Measurements from ENCODE around the gene FOXG1.

Gene FOXG1

DNA sequence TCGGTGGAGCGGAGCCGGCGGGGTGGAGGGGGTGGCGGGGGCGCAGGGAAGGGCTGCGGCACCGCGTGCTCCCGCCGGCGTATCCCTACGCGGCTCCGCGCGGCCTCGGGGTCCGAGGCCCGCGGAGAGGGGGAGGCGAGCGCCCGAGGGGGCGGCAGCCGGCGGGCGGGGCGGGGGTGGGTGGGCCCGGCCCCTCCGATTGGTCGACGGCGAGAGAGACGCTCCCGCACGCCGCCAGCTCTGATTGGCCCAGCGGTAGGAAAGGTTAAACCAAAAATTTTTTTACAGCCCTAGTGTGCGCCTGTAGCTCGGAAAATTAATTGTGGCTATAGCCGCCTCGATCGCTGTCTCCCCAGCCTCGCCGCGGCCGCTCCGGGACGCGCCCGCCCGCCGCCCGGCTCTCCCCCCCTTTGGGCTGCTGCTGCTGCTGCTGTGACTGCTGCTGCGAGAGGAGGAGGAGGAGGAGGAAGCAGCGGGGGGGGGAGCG lies at the start of gene FOXG1:
Gene FOXG1 (plus strand): TSS at position 319 of the 487 bp plus-strand sequence. CDS start 493 bp downstream, outside the sequence.
- DNase-seq = peak; percentile 73 to 83

DNA sequence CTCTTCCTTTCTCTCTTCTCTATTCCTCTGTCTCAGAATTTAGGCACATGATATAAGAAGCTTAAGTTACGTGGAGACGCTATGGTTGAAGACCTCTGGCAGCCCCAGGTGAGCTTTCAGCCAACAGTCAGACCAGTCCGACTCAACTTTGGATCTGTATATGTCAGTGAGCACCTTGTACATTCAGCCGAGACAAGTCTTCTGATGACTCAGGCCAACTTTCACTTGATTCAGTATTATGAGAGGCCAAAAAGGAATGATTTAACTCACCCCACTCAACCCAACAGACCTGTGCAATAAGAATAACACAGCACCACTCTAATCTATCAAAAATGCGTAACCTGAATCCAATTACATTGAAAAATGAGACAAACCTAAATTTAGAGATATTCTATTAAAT lies 47.5 kb upstream of the FOXG1 start:
- DNase-seq = no peak

GRCh38 chr14:28731358-28731757 lies 35.2 kb upstream of the FOXG1 start:
- DNase-seq = no peak

DNA sequence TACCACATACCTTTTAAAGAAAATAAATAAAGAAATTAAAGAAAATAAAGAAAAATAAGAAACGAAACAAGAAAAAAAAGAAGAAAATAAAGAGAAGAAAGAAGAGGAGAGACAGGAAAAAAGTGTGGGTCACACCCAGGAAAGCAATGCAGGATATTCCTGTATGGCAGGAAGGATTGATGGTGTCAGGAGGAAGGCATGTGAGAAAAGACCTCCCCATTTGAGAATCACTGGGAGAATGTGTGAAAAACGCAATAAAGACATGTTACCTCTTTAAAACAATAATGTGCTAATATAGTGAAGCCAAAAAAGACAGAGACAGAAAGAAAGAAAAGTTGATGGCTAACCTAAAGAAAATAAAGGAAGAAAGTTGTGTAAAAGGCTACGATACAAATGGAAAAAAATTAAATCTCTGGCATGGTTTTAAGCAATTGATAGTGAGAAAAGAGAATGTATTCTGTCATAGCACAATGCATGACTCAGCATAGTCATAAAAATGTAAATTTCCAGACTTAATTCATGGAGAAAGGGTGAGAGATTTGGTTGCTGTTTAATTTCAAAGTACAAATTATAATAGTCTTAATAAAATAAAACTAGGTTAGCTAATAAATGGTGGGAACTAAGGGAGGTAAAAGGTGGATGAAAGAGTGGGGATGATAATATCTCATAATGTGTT lies 24.3 kb upstream of the FOXG1 start:
- no peak for DNase-seq

GRCh38 chr14:28744126-28744525 lies 22.5 kb upstream of the FOXG1 start:
- DNase-seq = no peak

DNA sequence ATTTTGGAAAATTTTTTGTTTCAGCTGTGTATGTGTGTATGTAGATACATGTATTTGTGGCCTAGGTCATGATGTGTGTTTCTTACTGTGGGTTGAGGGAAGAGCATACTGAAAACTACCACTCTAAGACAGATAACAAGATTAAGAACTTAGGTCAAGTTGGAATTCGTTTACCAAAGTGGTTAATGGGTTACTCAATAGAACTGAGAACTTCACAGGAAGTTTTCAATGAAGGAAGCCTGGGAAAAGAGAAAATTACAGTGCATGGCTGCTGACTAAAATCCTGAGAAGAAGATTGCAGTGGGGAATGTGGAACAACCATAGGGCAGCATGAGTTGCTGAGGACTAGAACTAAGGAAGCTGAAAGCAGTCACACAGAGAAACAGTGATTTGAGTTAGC lies 21.4 kb upstream of the FOXG1 start:
- DNase-seq = no peak

DNA sequence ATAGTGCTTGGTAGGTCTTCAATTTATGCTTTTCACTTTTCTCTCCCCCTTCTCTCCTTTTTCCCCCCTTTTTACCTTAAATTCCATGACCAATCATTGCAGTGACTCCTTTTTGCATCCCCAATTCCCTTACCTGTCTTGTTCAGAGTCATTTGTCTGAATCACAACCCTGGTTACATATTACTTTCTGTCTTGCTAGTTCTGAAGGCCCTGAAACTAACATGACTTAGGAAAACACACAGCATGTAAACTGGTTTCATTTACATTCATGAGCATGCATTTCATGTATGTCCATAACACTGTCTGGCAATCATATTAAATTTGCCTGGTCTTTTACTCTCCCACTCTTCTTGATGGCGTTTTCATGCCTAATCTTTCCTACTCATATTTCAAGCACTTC lies 20.3 kb upstream of the FOXG1 start:
- DNase-seq = no peak

DNA sequence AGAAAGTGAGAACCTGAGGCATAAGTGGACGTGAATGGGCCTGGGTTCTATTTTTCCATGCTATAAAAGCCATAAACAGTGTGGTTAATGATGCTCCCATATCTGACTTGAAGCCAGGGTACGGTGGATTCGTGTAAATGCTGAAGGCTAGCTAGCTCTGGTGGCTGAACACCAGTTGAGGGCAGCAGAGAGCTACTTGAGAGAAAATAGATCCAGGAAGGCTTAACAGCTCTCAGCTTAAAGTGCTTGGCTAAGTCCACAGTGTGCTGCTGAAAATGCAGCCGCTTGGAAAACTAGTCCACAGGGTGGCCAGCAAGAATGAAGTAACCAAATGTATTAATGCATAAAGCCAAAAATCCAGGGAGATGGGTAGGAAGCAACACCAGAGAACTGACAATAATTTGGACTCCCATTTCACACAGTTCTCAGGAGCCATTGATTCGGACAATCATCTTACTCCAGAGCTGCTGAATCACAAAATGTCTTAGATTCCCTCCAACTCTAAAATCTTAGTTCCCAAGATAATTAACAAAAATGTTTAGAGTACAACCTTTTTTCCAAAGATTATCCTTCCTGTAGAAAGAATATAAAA lies 15.0 kb upstream of the FOXG1 start:
- DNase-seq = peak; percentile 83 to 86

GRCh38 chr14:28754209-28754985 lies 12.2 kb upstream of the FOXG1 start:
- peak; percentile 72 to 75 for DNase-seq

- DNase-seq = no peak
Observed at GRCh38 chr14:28755198-28755815, 11.3 kb upstream of the FOXG1 start.

DNA sequence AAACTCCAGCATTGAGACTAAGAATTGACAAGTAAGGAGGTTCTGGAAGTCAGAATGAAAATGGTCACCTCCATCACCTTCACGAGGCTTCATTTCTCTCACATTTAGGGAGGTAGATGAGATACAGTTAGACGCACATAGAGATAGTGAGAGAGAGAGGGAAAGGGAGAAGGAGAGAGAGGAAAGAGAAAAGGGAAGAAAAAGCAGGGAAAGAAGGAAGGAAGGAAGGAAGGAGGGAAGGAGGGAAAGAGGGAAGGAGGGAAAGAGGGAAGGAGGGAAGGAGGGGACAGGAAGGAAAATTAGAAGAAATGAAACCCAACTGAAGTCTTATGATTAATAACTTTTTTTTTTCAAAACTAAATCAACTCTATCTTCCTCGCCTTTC lies 10.7 kb upstream of the FOXG1 start:
- DNase-seq = no peak

DNA sequence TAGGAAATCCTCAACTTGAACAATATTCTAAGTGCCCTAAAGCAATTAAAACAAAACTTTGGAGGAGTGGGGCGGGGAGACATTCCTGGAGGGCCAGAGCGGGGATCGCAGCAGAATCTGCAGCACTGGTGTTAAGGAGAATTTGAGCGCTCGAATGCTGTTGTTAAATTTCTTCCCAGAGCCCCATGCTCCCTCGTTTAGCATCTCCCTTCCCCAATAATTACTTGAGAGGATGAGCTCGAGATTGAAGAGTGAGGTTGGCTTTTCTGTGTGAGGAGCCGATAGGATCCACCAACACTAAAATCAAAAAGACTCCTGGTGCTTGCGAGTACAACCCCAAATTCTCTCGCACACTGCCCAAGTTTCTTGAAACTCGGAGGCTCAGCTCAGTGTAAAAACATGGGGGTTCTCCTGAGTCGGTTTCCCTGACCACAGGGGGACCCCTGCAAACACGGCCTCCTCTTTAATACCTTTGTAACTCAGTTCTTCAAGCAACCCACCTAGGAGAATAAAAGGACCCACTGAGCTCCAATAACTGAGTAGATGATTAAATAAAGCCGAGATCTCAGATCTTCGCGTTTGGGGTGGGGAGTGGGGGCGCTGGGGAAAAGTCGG lies 10.2 kb upstream of the FOXG1 start:
- DNase-seq = no peak

- DNase-seq = no peak
Observed at GRCh38 chr14:28756884-28757570, 9.6 kb upstream of the FOXG1 start.

DNA sequence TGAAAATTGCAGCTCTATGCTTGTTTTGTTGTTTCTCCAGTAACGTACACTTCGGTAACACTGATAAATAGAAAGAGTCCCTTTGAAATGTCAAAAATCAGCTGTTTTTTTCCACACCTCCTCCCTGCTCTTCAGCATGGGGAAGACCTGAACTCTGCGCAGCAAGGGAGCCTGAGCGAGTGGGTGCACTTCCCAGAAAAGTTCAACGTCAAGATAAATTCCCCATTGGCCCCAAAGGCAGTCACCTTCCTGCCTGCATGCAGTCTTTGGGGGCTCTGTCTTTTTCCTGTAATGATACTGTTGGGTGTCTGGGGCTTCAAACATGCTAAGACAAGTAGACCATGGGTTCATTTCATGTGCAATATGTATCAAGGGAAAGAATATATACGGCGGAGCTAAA lies 8.8 kb upstream of the FOXG1 start:
- no peak for DNase-seq

- no peak for DNase-seq
Observed at GRCh38 chr14:28758253-28758884, 8.2 kb upstream of the FOXG1 start.

DNA sequence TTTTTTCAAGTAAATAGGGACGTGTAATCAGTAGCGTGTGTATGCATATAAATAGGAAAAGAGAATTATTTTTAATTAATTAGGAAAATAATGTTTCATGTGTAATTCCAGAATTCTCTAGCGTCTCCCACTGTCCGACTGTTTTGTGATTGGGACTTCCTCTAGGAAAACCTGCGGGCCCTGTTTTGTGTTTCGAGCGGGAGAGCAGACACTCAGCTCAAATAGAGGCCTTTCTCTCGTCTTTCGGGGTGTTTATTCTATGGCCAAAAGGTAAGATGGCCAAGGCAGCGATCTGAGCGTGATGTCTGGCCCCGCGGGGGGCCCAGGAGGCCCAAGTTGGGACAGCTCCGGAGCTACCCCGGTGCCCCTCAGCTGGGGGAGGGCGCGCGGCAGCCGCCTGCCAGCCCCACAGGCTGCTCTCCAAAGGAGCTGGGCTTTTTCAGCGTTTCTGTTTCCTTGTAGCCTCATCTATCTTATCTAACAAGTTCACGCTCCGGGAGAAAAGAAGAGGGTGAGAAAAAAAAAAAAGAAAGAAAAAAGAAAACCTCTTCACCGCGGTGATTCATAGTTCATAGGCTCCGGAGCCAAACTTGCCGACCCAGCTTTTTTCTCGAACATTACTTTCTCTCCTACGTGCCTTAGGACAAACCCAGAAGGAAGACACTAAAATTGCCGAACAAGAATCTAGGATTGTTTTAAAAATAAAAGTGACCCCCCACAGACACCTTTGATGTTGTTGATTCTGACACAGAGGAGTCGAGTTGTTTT lies 7.5 kb upstream of the FOXG1 start:
- no peak for DNase-seq

- DNase-seq = no peak
Observed at GRCh38 chr14:28759653-28760313, 6.8 kb upstream of the FOXG1 start.

DNA sequence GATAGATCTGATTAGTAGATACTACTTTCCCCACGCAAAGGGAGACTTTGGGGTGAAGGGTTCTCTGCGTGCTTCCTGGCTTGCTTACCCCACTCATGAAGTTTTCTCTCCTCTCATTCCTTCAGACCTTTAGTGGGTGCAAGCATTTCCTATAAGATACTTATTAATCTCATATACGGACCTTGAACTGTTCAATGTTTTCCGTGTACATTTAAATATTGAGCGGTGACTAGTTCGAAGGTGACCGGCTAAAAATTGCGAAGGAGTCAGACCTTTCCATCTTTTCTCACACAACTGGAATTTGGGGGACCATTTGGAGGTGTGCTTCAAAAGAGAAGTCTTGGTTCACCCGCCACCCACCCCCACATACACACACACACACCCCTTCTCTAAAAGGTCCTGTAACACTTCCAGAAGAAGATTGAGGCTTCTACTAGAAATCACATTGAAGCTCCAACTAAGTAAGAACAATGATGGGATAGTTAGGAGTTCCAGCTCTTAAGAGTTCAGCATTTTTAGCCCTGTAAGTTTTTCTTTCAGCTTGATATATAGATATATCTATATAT lies 6.1 kb upstream of the FOXG1 start:
- DNase-seq = no peak

- no peak for DNase-seq
Observed at GRCh38 chr14:28761438-28762291, 4.9 kb upstream of the FOXG1 start.
